Sigmoid colon (tissue), 7 donors: ENCODE measurements around the gene MORN5. TPM values are rescaled to one million over a fixed set of nuclear protein-coding genes. Genes with fewer than 3 reads are reported as not detected.
A peak's percentile ranks its signal among the peaks of the same experiment; 100 is the strongest.

Experiments used
- DNase-seq: peaks from one replicate; pipeline ENCODE4 v3.0.0-alpha.2; 2019
- H3K27ac ChIP-seq, 4 donors: fragments of 200-600 bp; sonication (generic); one replicate each; pipeline ENCODE4 v1.5.1; 2016 to 2019; ENCODE audit warnings: mild to moderate bottlenecking in 1 of 4
- H3K27me3 ChIP-seq, 3 donors: fragments of 200-600 bp; sonication (generic); one replicate each; pipeline ENCODE4 v1.5.1; 2019; ENCODE audit warnings: mild to moderate bottlenecking in 1 of 3
- H3K36me3 ChIP-seq, 4 donors: fragments of 200-600 bp; sonication (generic); one replicate each; pipeline ENCODE4 v1.5.1; 2016 to 2019
- H3K4me1 ChIP-seq, 4 donors: fragments of 200-600 bp; sonication (generic); one replicate each; pipeline ENCODE4 v1.5.1; 2017 to 2019
- H3K4me3 ChIP-seq, 4 donors: fragments of 200-600 bp; sonication (generic); one replicate each; pipeline ENCODE4 v1.5.1; 2017 to 2019; ENCODE audit warnings: mild to moderate bottlenecking in 2 of 4, moderate library complexity in 1 of 4
- H3K9me3 ChIP-seq, 4 donors: fragments of 200-600 bp in 3 of 4; sonication (generic) in 3 of 4; one replicate each; pipeline versions ENCODE4 v1.5.1 to v1.6.1; 2013 to 2019
- CTCF ChIP-seq, 4 experiments: fragments of 450-650 bp in 3 of 4; fragments of 200-600 bp in 1 of 4; IDR thresholded peaks; one replicate each; pipeline ENCODE4 v1.5.1; 2016 to 2019; ENCODE audit warnings: antibody characterized with exemption in 4 of 4, mild to moderate bottlenecking in 3 of 4, moderate library complexity in 2 of 4
- EP300 ChIP-seq, 4 donors: sonication (generic); formaldehyde crosslinking; IDR thresholded peaks; one replicate each; pipeline ENCODE4 v1.6.1; 2017; ENCODE audit warnings: antibody characterized with exemption in 4 of 4
- POLR2A ChIP-seq, 2 donors: fragments of 450-650 bp; IDR thresholded peaks; one replicate each; pipeline ENCODE4 v1.6.1; 2016; ENCODE audit warnings: antibody characterized with exemption in 2 of 2, mild to moderate bottlenecking in 2 of 2, moderate library complexity in 2 of 2
- POLR2AphosphoS5 ChIP-seq, 4 donors: sonication (generic); formaldehyde crosslinking; IDR thresholded peaks; one replicate each; pipeline ENCODE4 v1.6.1; 2017; ENCODE audit warnings: antibody characterized with exemption in 4 of 4
- WGBS, 2 donors: extraction: QIAGEN DNeasy Blood & Tissue Kit; methylation state at CpG; one replicate each; pipeline ENCODE4 v1.1.7; 2013; 5-methylcytosine and 5-hydroxymethylcytosine counted together
- intact Hi-C: fragments of 100-400 bp; cut with DNase I; formaldehyde crosslinking; loops from one replicate; pipeline ENCODE4 v1.15.1; 2023
- polyA plus RNA-seq, 3 donors: library from polyadenylated mRNA; stranded (reverse); fragments of 200-250 nt; gene quantifications; one replicate each; pipeline ENCODE4 v1.2.3, GENCODE V29; 2013
- total RNA-seq, 4 donors: library from RNA; depleted of rRNA; stranded (reverse); fragments of >200 nt; gene quantifications; one replicate each; pipeline ENCODE4 v1.1.0, GENCODE V29; 2016
- donor health status: healthy with polysubstance abuse.
- donor health status: Bipolar disorder and iron deficiency.
- donor health status: healthy.

The MORN5 gene
- total and polyA plus RNA-seq, 7 donors, result 2.4 to 45.7 (median 30.3) TPM; not detected in 1

- Histone ChIP-seq H3K9me3 (no peaks in the 10 kb centered on the region), H3K36me3 (no peaks in the 10 kb centered on the region), H3K4me1 (peaks cover 0 to 27% (median 21%) of the 10 kb centered on the region in 4 donors), H3K27me3 (peaks cover 0 to 10% (median 0%) of the 10 kb centered on the region in 3 donors), H3K27ac (no peak overlapping the region), H3K4me3 (no peak overlapping the region)
- TF ChIP-seq POLR2A (IDR thresholded peaks at IDR 0.05) (no peak), EP300 (IDR thresholded peaks at IDR 0.05) (no peak), POLR2AphosphoS5 (IDR thresholded peaks at IDR 0.05) (no peak), CTCF (IDR thresholded peaks at IDR 0.05) (no peak)
- intact Hi-C loops, result no loop called here
- 84 to 85% methylated on average over 1 of the region's 1 CpG for WGBS, 2 donors
- DNase-seq, result no peak
Measured at GRCh38 chr9:122124048-122124447, 35.7 kb upstream of the MORN5 start.

GRCh38 chr9:122124528-122124927 lies 35.2 kb upstream of the MORN5 start:
- intact Hi-C loops, result no loop called here
- WGBS, 2 donors, result 62 to 75% methylated on average over 7 of the region's 7 CpGs
- TF ChIP-seq POLR2A (IDR thresholded peaks at IDR 0.05) (no peak), CTCF (IDR thresholded peaks at IDR 0.05) (no peak), POLR2AphosphoS5 (IDR thresholded peaks at IDR 0.05) (no peak), EP300 (IDR thresholded peaks at IDR 0.05) (no peak)
- no peak overlapping the region for H3K4me3 ChIP-seq
- no peaks in the 10 kb centered on the region for H3K9me3 ChIP-seq
- H3K27me3 ChIP-seq, result peaks cover 0 to 10% (median 0%) of the 10 kb centered on the region in 3 donors
- H3K27ac ChIP-seq, result no peak overlapping the region
- no peaks in the 10 kb centered on the region for H3K36me3 ChIP-seq
- peaks cover 0 to 27% (median 21%) of the 10 kb centered on the region in 4 donors for H3K4me1 ChIP-seq
- peak; percentile 60 for DNase-seq

- H3K27me3 ChIP-seq, result peaks cover 0 to 10% (median 0%) of the 10 kb centered on the region in 3 donors
- H3K27ac ChIP-seq, result peak overlapping the region in 1 of 4 donors; percentile 60
- H3K4me1 ChIP-seq, result peaks cover 0 to 27% (median 21%) of the 10 kb centered on the region in 4 donors
- no peaks in the 10 kb centered on the region for H3K9me3 ChIP-seq
- intact Hi-C loops, result loop anchor here (1.0 to 5.0 kb wide), 4 partner anchors 137 to 687 kb away; partner anchors contain the start of genes MRRF and RBM18
- H3K4me3 ChIP-seq, result no peak overlapping the region
- 0 to 3% methylated on average over 8 of the region's 8 CpGs for WGBS, 2 donors
- peak; percentile 87 for DNase-seq
- peak; percentile 88 to 96 (median 94) for TF ChIP-seq CTCF (IDR thresholded peaks at IDR 0.05)
- peak in 1 of 4 donors; percentile 8 for TF ChIP-seq POLR2AphosphoS5 (IDR thresholded peaks at IDR 0.05)
- TF ChIP-seq EP300 (IDR thresholded peaks at IDR 0.05), result no peak
- H3K36me3 ChIP-seq, result no peaks in the 10 kb centered on the region
Measured at GRCh38 chr9:122125158-122125508, 34.6 kb upstream of the MORN5 start.

- H3K4me3 ChIP-seq, result peak overlapping the region in 3 of 4 donors; percentile 32 to 45 (median 45)
- H3K9me3 ChIP-seq, result no peaks in the 10 kb centered on the region
- peaks cover 0 to 10% (median 0%) of the 10 kb centered on the region in 3 donors for H3K27me3 ChIP-seq
- no peaks in the 10 kb centered on the region for H3K36me3 ChIP-seq
- 22 to 52% methylated on average over 21 of the region's 21 CpGs for WGBS, 2 donors
- intact Hi-C loops, result loop anchor here (1.0 to 5.0 kb wide), 4 partner anchors 137 to 687 kb away; partner anchors contain the start of genes MRRF and RBM18
- DNase-seq, result peak; percentile 65
- peaks cover 0 to 27% (median 22%) of the 10 kb centered on the region in 4 donors for H3K4me1 ChIP-seq
- no peak for TF ChIP-seq CTCF (IDR thresholded peaks at IDR 0.05)
- no peak for TF ChIP-seq POLR2A (IDR thresholded peaks at IDR 0.05)
- no peak for TF ChIP-seq EP300 (IDR thresholded peaks at IDR 0.05)
- no peak for TF ChIP-seq POLR2AphosphoS5 (IDR thresholded peaks at IDR 0.05)
- H3K27ac ChIP-seq, result peak overlapping the region in 3 of 4 donors; percentile 13 to 60 (median 36)
Measured at GRCh38 chr9:122125509-122126330, 34.0 kb upstream of the MORN5 start.
